ENCODE data around the gene LARP4B.

The LARP4B gene

GRCh38 chr10:822661-823367 lies 108.7 kb downstream of the LARP4B start:
- DNase-seq: no peak

DNA sequence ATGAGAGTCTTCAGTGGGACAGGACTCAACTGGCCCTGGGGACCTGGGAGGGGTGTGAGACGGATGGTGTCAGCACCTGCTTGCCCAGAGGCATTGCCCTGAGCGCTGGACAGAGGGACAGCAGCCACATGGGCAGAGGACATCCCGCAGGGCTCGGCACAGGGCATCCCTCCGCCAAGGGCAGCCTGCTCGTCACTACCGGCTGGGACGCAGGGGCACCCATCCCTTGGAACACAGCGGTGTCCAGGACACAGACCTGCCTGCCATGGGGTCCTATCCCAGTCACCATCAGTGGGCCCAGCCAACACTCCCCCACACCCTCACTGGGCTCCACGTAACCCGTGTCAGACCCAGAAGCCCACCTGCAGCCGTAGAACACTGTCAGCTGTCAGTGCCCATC lies 109.3 kb downstream of the LARP4B start:
- no peak for DNase-seq

GRCh38 chr10:821322-821721 lies 110.2 kb downstream of the LARP4B start:
- no peak for DNase-seq

- DNase-seq: no peak
These were observed 111.7 kb downstream of the LARP4B start for GRCh38 chr10:819816-820215.

DNA sequence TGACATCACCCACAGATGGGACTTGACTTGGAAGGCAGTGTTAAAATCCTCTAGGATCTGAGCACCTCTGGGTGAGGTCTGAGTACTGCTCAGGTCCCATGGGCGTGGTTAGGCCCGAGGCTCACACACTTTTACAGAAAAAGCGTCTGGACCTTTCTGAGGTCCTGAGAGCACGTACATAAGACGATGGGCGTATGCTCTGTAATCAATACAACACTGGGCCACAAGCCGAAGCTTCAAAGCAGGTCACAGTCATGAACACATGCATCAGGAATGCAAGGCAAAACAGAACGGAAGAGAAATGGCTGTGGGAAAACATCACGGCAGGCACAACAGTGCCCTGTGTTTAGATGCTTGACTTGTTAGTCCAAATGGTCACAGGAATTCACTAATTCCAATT lies 112.2 kb downstream of the LARP4B start:
- DNase-seq: no peak

DNA sequence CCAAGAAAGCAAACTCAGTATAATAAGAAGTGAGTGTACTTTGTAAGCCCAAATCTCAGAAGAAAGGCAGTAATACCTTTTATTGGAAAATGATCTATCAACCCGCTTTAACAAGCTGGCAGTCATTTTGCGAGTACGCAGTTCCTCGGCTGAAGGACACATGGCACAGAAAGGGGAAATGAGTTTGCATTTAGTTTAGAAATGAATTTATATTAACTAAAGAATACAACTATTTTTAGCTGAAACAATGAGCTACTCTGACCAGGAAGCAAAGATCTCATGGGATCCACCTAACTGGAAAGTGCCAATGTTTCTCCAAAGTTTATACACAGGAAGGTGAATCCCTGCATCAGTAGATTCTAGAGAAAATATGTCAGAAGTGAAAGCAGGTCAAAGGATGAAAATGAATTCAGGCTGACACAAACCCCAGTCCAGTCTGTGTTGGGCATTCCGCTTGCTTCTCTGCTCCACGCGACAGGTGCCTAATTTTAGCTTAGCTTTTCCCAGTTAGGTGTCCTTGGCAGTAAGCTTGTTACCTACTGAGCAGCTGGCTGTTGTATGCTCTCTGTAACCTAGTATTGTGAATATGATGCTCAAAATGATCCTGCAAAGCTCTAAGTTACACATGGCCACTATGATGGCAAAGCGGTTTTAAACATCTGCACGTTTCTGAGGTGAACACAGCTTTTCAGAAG lies 112.8 kb downstream of the LARP4B start:
- no peak for DNase-seq

- DNase-seq: no peak
These were observed 113.5 kb downstream of the LARP4B start for GRCh38 chr10:818010-818409.

DNA sequence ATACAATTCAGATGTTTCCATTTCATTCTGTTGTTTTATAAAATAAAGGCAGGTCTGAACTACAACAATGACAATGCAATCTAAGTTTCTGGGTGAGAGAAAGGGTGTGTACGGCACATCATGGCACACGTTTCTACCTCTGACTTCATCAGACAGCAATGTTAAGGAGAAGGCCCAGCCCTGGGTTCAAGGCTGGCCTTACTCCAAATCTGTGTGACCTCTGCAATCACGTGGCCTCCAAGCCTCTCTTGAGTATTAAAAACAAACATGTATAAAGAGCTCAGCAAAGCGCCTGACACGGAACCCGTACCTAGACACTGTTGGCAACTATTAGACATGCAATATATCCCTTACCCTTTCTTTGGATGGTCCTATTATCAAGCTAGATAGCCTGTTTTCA lies 114.1 kb downstream of the LARP4B start:
- DNase-seq: no peak

- DNase-seq: no peak
These were observed 114.5 kb downstream of the LARP4B start for GRCh38 chr10:816958-817357.

DNA sequence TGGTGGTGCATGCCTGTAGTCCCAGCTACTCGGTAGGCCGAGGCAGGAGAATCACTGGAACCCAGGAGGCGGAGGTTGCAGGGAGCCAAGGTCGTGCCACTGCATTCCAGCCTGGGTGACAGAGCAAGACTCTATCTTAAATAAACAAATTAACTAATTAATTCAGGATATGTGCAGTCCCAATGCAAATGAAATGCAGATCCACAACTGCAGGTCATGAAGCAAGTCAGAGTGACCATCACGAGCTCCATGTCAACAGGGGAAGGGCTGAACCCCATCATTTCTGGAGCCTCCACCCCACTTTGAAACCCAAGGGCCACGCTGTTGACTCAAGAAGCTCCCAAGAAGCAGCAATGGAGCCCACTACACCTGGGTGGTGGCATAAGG lies 115.4 kb downstream of the LARP4B start:
- DNase-seq: no peak

DNA sequence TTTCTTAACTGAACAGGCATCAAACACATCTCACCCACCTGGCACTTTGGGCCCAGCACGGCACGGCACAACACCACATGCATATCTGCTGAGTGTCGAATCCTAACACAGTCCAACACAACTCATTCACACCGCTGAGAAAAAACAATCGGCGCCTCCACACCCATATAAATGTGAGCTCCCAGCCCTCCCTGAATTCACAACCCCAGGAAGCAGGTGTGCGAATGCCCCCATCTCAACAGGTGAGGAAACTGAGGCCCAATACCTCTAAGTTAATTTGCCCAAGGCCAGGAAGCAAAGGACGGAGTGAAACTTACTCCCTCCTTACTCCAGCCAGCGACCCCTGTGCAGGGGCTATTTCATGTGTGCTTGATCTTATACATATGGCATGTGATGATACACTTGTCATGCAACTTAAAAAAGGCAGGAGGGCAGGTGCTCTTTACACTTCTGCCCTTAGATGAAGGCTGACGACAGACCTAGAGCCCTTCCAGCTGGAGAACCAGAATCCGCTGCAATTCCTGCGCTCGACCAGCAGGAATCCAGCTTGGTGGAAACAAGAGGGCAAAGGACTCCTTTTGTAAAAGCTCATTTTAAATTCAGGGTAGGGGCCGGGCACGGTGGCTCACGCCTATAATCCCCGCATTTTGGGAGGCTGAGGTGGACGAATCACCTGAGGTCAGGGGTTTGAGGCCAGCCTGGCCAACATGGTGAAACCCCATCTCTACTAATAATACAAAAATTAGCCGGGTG lies 116.0 kb downstream of the LARP4B start:
- DNase-seq: no peak

- DNase-seq: no peak
These were observed 116.8 kb downstream of the LARP4B start for GRCh38 chr10:814536-815302.

GRCh38 chr10:813286-813685 lies 118.2 kb downstream of the LARP4B start:
- no peak for DNase-seq

GRCh38 chr10:812787-813186 lies 118.7 kb downstream of the LARP4B start:
- no peak for DNase-seq

DNA sequence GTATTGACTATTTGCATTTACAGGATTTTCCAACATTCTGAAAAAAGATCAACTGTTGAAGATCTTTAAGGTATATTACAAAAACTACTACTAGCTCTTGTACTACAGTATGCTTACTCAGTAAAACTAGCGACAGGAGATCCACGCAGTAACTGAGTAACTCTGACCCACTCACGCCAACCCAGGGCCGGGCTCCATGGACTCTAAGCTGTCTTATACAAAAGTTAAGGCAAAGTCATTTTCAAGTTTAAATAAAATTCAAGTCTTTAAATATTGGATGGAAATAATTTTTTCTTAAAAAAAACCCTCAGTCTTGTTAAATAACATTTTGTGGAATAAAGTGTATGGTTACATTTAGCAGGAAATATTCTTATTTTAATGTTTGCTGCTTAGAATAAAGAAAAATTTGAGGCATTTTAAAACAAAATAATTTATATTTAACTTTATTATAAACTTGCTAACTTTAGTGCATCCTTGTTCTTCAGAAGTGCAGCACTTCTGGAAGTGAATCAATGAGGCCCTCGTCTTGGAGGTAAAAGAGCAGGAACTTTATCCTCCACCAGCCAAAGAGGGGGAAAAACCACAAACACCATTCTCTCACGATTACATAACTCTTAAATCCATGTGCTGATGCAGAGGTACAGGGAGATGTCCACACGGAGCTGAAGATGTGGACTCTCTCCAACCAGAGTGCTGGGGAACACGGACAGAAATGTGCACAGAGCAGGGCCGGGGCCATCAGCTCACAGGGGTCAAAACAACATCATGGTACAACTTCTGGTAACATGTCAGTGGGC lies 119.9 kb downstream of the LARP4B start:
- DNase-seq: no peak

GRCh38 chr10:810351-810846 lies 121.1 kb downstream of the LARP4B start:
- DNase-seq: no peak

DNA sequence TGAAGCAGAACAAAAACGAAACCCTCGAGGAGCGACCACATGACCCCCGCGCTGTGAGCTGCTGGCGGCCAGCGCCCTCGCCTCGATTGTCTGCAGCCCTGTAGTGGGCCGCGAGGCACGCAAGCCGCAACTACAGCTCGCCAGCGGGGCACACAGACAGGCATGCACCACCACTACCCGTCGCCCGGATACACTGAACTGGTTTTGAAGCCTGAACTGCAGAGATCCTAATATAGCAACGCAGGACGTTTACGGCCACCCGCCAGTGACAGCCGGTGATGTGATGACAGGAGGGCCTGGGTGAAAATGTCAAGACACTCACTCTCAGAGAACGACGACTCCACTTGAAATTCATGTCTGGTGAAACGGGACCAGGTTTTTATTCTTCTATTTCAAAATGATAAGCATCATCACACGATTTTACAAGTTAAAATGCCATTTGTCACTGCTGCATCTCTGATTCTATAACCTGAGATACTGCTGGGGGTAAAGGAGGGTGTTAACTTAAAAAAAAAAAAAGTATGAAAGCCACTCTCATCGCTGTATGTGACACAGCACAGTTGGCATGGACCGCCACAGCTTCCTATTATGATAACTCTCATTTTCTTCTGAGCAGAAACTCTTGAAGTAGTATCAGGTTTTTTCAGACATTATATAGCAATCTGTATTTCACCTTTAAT lies 121.7 kb downstream of the LARP4B start:
- no peak for DNase-seq

DNA sequence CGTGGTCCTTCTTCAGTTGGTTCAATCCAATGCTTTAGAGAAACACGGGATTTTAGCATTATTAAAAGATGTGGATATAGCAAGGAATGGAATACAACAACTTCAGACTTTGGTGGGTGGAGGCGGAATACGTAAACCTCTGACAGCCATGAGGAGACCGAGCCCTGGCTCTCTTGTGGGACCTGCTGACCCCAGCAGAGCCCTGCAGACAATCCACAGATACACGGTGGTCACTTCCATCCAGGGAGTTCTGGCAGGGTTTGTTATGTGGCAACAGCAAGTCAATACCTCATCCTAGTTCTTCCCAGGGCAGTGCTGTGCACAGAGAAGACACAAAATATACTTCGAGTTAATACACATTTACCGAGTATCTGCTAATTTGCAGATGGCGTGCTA lies 123.5 kb downstream of the LARP4B start:
- DNase-seq: no peak

DNA sequence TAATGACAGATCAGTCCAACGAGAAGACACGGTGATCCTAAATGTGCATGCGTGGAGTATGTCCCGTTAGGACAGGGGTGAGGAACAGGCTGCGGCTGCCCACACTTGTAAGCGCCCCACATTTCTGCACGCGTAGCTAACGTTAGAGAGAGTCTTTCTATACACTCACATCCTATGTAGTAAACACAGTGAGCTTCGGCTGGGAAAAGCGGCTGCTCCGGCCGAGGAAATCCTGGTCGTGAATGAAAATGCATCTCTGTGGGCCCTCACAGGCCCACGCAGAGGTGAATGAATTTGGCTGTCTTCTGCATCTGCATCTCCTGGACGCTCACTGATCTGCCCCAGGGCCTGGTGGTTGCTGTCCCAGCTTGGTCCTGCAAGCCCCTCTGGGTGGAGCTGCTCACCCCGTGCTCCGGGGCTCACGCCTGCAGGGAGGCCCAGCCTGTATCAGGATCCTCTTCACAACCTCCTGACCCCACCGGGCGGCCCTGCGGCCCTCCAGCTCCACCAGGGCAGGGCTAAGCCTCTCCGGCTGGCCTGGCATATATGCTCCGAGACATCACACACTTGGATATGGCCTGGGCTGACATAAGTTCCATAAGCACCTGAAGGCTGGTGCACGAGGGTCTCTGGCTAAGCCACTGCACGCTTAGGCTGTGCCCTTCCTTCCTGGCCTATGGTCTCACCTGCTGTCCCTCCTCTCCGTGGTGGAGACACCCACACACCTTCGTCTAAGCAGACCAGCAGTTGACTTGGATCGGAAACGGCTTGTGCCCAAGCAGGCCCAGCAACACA lies 124.1 kb downstream of the LARP4B start:
- no peak for DNase-seq

GRCh38 chr10:806451-807162 lies 124.9 kb downstream of the LARP4B start:
- DNase-seq: no peak
